GM21717 (cell line): ENCODE measurements around the gene XXYLT1.
"Not testable (repeated sequence)": the region's sequence is repeated elsewhere in the genome, so short reads cannot be mapped to it uniquely, and the experiment has no call there.

Source experiments
- ATAC-seq: cut with Tn5 transposase; IDR thresholded peaks from one replicate; pipeline ENCODE4 v1.9.1; 2021; ENCODE audit warnings: mild to moderate bottlenecking, moderate library complexity; ENCODE audit not compliant: unreplicated experiment

The XXYLT1 gene

GRCh38 chr3:195228886-195229285 is 42.1 kb downstream of the XXYLT1 start:
- ATAC-seq, result not testable (repeated sequence)

GRCh38 chr3:195227871-195228270 is 43.1 kb downstream of the XXYLT1 start:
- ATAC-seq, result no peak

GRCh38 chr3:195226900-195227447 is 44.0 kb downstream of the XXYLT1 start:
- no peak for ATAC-seq

- no peak for ATAC-seq
Measured at GRCh38 chr3:195226445-195226844, 44.5 kb downstream of the XXYLT1 start.

- ATAC-seq, result no peak
Measured at GRCh38 chr3:195224980-195225580, 45.9 kb downstream of the XXYLT1 start.

GRCh38 chr3:195224156-195224979 is 46.6 kb downstream of the XXYLT1 start:
- no peak for ATAC-seq

- no peak for ATAC-seq
Measured at GRCh38 chr3:195221876-195222617, 48.9 kb downstream of the XXYLT1 start.

GRCh38 chr3:195221015-195221853 is 49.7 kb downstream of the XXYLT1 start:
- no peak for ATAC-seq

- no peak for ATAC-seq
Measured at GRCh38 chr3:195219351-195220230, 51.4 kb downstream of the XXYLT1 start.

GRCh38 chr3:195218331-195218730 is 52.6 kb downstream of the XXYLT1 start:
- not testable (repeated sequence) for ATAC-seq

- not testable (repeated sequence) for ATAC-seq
Measured at GRCh38 chr3:195215576-195215975, 55.4 kb downstream of the XXYLT1 start.

- ATAC-seq, result no peak
Measured at GRCh38 chr3:195214381-195214780, 56.6 kb downstream of the XXYLT1 start.

- ATAC-seq, result no peak
Measured at GRCh38 chr3:195213639-195214315, 57.2 kb downstream of the XXYLT1 start.

GRCh38 chr3:195212749-195213375 is 58.1 kb downstream of the XXYLT1 start:
- ATAC-seq, result no peak

- ATAC-seq, result no peak
Measured at GRCh38 chr3:195212033-195212748, 58.8 kb downstream of the XXYLT1 start.

- ATAC-seq, result no peak
Measured at GRCh38 chr3:195210266-195210973, 60.5 kb downstream of the XXYLT1 start.

- no peak for ATAC-seq
Measured at GRCh38 chr3:195209847-195210265, 61.1 kb downstream of the XXYLT1 start.
